A673 (cell line): ENCODE measurements around the gene KCNV2. TPM values are rescaled to one million over a fixed set of nuclear protein-coding genes. Genes with fewer than 3 reads are reported as not detected.

ENCODE experiments used
- BruUV-seq: library from RNA; stranded (reverse); fragments of 400-500 nt; replicated peaks from 2 replicates; lab custom pipeline; 2021; lab: Mats Ljungman, UMichigan
- CTCF ChIA-PET: fragments of 300-600 bp; sonication (Branson Sonifier 250); formaldehyde crosslinking; loops from one replicate; lab custom pipeline; 2022; ENCODE audit warnings: antibody characterized with exemption; lab: Charles Lee
- POLR2A ChIA-PET: fragments of 300-600 bp; sonication (Branson Sonifier 250); formaldehyde crosslinking; loops from one replicate; lab custom pipeline; 2022; ENCODE audit warnings: antibody characterized with exemption; ENCODE audit not compliant: low non-redundant PET; lab: Charles Lee
- DNase-seq: peaks from one replicate; pipeline ENCODE4 v3.0.0-alpha.2; 2015; ENCODE audit warnings: low spot score
- H3K27ac ChIP-seq: fragments of 200-600 bp; sonication (generic); 2 replicates; pipeline ENCODE4 v1.5.1; 2016; ENCODE audit warnings: mixed run types, low read depth, mild to moderate bottlenecking, mixed read lengths, antibody characterized with exemption, low read length; ENCODE audit not compliant: poor library complexity, severe bottlenecking
- H3K27me3 ChIP-seq: fragments of 200-600 bp; sonication (generic); replicated peaks from 2 replicates; pipeline ENCODE4 v1.6.1; 2017; ENCODE audit warnings: mixed run types, low read depth, mild to moderate bottlenecking, mixed read lengths, antibody characterized with exemption, low read length; ENCODE audit not compliant: insufficient read depth, poor library complexity
- H3K36me3 ChIP-seq: fragments of 200-600 bp; sonication (generic); 2 replicates; pipeline ENCODE4 v1.6.1; 2016; ENCODE audit warnings: mixed run types, mild to moderate bottlenecking, mixed read lengths, antibody characterized with exemption, low read length; ENCODE audit not compliant: insufficient read depth, poor library complexity, severe bottlenecking
- H3K4me1 ChIP-seq: fragments of 200-600 bp; sonication (generic); 2 replicates; pipeline ENCODE4 v1.6.1; 2017; ENCODE audit warnings: mixed run types, mild to moderate bottlenecking, mixed read lengths, antibody characterized with exemption, low read length; ENCODE audit not compliant: insufficient read depth, poor library complexity, severe bottlenecking
- H3K4me3 ChIP-seq: fragments of 200-600 bp; sonication (generic); 2 replicates; pipeline ENCODE4 v1.5.1; 2016; ENCODE audit warnings: low read depth, mixed run types, mild to moderate bottlenecking, mixed read lengths, low read length; ENCODE audit not compliant: poor library complexity, severe bottlenecking
- H3K9me3 ChIP-seq: fragments of 200-600 bp; sonication (generic); 2 replicates; pipeline ENCODE4 v1.6.1; 2016; ENCODE audit warnings: mixed run types, low read depth, mild to moderate bottlenecking, mixed read lengths, antibody characterized with exemption, low read length; ENCODE audit not compliant: poor library complexity, severe bottlenecking
- CTCF ChIP-seq: fragments of 300-800, 200-600 bp; sonication (generic); conservative IDR thresholded peaks from 2 replicates; pipeline ENCODE4 v1.5.1; 2017; ENCODE audit warnings: low read depth, mild to moderate bottlenecking, antibody characterized with exemption, low read length, moderate library complexity, mixed read lengths
- EZH2 ChIP-seq: fragments of 200-600 bp; sonication (generic); IDR thresholded peaks from 2 replicates; pipeline ENCODE4 v1.6.1; 2017; ENCODE audit warnings: borderline replicate concordance, low read depth, mild to moderate bottlenecking, mixed read lengths, antibody characterized with exemption, low read length; ENCODE audit not compliant: poor library complexity, severe bottlenecking
- intact Hi-C: fragments of 100-400 bp; cut with micrococcal nuclease; formaldehyde crosslinking; loops from one replicate; pipeline ENCODE4 v1.10.0; 2022; ENCODE audit not compliant: unreplicated experiment
- total RNA-seq: library from RNA; stranded (reverse); gene quantifications from 2 replicates; pipeline ENCODE4 v1.2.3, GENCODE V29; 2021

The KCNV2 gene
- total RNA-seq, 1 experiment from 2014 or later: not detected

DNA sequence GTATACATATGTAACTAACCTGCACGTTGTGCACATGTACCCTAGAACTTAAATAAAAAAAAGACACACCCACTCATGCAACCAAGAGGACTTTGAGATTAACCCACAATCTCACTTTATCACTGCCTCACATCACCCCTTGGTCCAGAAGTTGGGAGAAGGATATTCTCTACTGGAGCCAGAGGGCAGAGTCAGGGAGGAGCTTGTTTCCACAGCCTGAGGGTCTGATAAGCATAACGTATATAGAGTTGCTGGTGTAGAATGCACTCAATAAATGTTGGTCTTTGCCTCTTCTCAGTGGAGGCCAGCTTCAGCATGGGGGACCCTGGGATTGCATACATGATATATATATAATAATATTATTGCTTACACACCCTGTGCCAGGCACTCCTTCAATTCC, 10.1 kb downstream of the KCNV2 start:
- POLR2A ChIA-PET: no interaction called here
- peaks cover 6% of the 10 kb centered on the region for H3K4me1 ChIP-seq
- DNase-seq: no peak
- no peaks in the 10 kb centered on the region for H3K36me3 ChIP-seq
- no peak overlapping the region for H3K4me3 ChIP-seq
- no peaks in the 10 kb centered on the region for H3K9me3 ChIP-seq
- TF ChIP-seq EZH2: no peak
- no peak for TF ChIP-seq CTCF
- H3K27ac ChIP-seq: no peak overlapping the region
- BruUV-seq: no TSS peak
- intact Hi-C loops: loop anchor here (5.0 to 10.0 kb wide), 2 partner anchors 500 to 593 kb away; no protein-coding TSS in a partner anchor
- CTCF ChIA-PET: interaction anchor here (0.7 kb wide), 1 partner anchor 39 kb away, joined by 3 read pairs; no protein-coding TSS in a partner anchor
- no peaks in the 10 kb centered on the region for H3K27me3 ChIP-seq

DNA sequence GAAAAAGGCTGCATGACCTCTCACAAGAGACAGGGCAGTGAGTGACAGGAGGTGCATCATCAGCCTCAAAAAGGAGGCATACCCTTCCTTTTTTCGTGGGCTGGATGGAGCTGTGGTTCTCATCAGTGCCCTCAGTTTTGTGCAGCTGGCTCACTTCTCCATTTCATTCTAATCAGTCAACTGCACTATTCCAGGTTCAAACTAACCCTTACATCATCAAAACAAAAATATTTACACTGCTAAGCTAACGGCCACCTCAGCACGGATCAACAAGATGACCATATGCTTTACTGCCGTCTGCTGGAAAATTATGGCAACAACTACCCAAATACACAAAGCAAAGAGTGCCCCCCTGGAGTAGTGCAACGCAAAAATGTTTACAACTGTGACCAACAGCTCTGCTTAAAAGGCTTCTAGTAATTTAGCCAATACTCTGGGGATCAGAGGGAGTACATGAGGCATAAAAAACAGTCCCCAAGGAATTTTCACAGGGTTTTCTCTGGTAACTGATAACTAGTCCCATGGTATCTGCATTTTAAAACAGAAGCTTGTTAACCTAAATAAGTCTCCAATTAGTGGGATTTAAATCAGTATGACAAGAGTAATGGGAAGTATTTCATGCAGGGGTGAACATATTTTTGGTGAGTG, 10.8 kb downstream of the KCNV2 start:
- no peak for TF ChIP-seq EZH2
- peak; percentile 75 for TF ChIP-seq CTCF
- no TSS peak for BruUV-seq
- no peaks in the 10 kb centered on the region for H3K9me3 ChIP-seq
- H3K4me1 ChIP-seq: peaks cover 6% of the 10 kb centered on the region
- H3K36me3 ChIP-seq: no peaks in the 10 kb centered on the region
- ChIA-PET POLR2A (no interaction called here), CTCF (interaction anchor here (0.5 to 0.8 kb wide), 4 partner anchors 39 to 805 kb away, joined by 3 to 7 read pairs (median 4); no protein-coding TSS in a partner anchor)
- peak; percentile 75 for DNase-seq
- H3K27ac ChIP-seq: no peak overlapping the region
- no peak overlapping the region for H3K4me3 ChIP-seq
- intact Hi-C loops: loop anchor here (5.0 to 10.0 kb wide), 2 partner anchors 501 to 593 kb away; no protein-coding TSS in a partner anchor
- no peaks in the 10 kb centered on the region for H3K27me3 ChIP-seq

DNA sequence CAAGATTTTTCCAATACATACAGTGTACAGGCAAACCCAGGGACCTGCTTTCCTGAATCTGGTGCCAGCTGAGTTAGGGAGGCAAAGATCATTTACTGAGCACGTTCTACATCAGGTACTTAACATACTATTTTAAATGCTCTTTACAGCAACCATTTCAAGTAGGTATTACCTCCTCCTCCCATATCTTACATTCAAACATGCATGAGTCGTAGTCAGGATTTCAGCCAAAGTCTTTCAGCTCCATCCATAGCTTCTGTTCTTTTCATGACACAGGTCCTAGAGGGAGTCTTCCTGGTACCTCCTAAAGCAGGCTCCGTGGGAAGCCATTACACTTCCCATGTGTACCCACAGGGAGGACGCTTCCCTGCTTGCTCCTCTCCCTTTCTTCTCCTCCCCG, 11.7 kb downstream of the KCNV2 start:
- BruUV-seq: no TSS peak
- intact Hi-C loops: loop anchor here (5.0 to 10.0 kb wide), 2 partner anchors 502 to 594 kb away; no protein-coding TSS in a partner anchor
- CTCF ChIA-PET: interaction anchor here (0.8 kb wide), 1 partner anchor 597 kb away, joined by 3 read pairs; no protein-coding TSS in a partner anchor

More for the DNA sequence above, 11.7 kb downstream of the KCNV2 start:
- DNase-seq: no peak
- TF ChIP-seq CTCF (no peak), EZH2 (no peak)
- Histone ChIP-seq H3K4me3 (no peak overlapping the region), H3K36me3 (no peaks in the 10 kb centered on the region), H3K27me3 (no peaks in the 10 kb centered on the region), H3K9me3 (no peaks in the 10 kb centered on the region), H3K27ac (no peak overlapping the region), H3K4me1 (peaks cover 6% of the 10 kb centered on the region)
- POLR2A ChIA-PET: no interaction called here
